Stimulated activated CD8-positive, alpha-beta memory T cell treated with anti-CD3 and anti-CD28 coated beads, Interleukin-7, amount 100 ng/mL, for 4 hours (primary cell): Measurements from ENCODE around the gene FAM47E.
"Not testable (repeated sequence)": the region's sequence is repeated elsewhere in the genome, so short reads cannot be mapped to it uniquely, and the experiment has no call there.

Experiments
- DNase-seq, 2 donors: peaks; one replicate each; pipeline ENCODE4 v3.0.0-alpha.2; 2020; ENCODE audit warnings: low read depth in 2 of 2

Gene FAM47E

GRCh38 chr4:76224171-76224570 lies 27.4 kb upstream of the FAM47E start:
- DNase-seq = no peak

- no peak for DNase-seq
Observed at GRCh38 chr4:76226418-76226817, 25.1 kb upstream of the FAM47E start.

- DNase-seq = no peak
Observed at GRCh38 chr4:76232681-76233080, 18.8 kb upstream of the FAM47E start.

GRCh38 chr4:76233083-76233482 lies 18.4 kb upstream of the FAM47E start:
- DNase-seq = no peak

GRCh38 chr4:76233529-76233928 lies 18.0 kb upstream of the FAM47E start:
- DNase-seq = no peak

GRCh38 chr4:76233967-76234678 lies 17.4 kb upstream of the FAM47E start:
- DNase-seq = no peak

GRCh38 chr4:76234679-76235044 lies 16.9 kb upstream of the FAM47E start:
- DNase-seq = no peak

GRCh38 chr4:76235407-76235806 lies 16.1 kb upstream of the FAM47E start:
- no peak for DNase-seq

- no peak for DNase-seq
Observed at GRCh38 chr4:76235915-76236314, 15.6 kb upstream of the FAM47E start.

- DNase-seq = no peak
Observed at GRCh38 chr4:76238236-76238635, 13.3 kb upstream of the FAM47E start.

GRCh38 chr4:76238701-76239100 lies 12.8 kb upstream of the FAM47E start:
- DNase-seq = no peak

- no peak for DNase-seq
Observed at GRCh38 chr4:76240236-76240635, 11.3 kb upstream of the FAM47E start.

- DNase-seq = not testable (repeated sequence)
Observed at GRCh38 chr4:76243877-76244276, 7.6 kb upstream of the FAM47E start.

GRCh38 chr4:76246025-76246424 lies 5.5 kb upstream of the FAM47E start:
- no peak for DNase-seq

- no peak for DNase-seq
Observed at GRCh38 chr4:76246852-76247251, 4.7 kb upstream of the FAM47E start.

- no peak for DNase-seq
Observed at GRCh38 chr4:76250962-76251361, 559 bp upstream of the FAM47E start.

- no peak for DNase-seq
Observed at GRCh38 chr4:76252271-76252653, 741 bp downstream of the FAM47E start.

GRCh38 chr4:76253511-76253910 lies 2.0 kb downstream of the FAM47E start:
- no peak for DNase-seq

GRCh38 chr4:76256032-76256431 lies 4.5 kb downstream of the FAM47E start:
- no peak for DNase-seq

- DNase-seq = no peak
Observed at GRCh38 chr4:76256968-76257367, 5.4 kb downstream of the FAM47E start.

- DNase-seq = no peak
Observed at GRCh38 chr4:76257824-76258223, 6.3 kb downstream of the FAM47E start.

GRCh38 chr4:76260571-76260970 lies 9.1 kb downstream of the FAM47E start:
- no peak for DNase-seq

- DNase-seq = no peak
Observed at GRCh38 chr4:76265631-76266218, 14.2 kb downstream of the FAM47E start.

GRCh38 chr4:76266627-76267026 lies 15.1 kb downstream of the FAM47E start:
- DNase-seq = no peak
